Astrocyte (in vitro differentiated cells and primary cell): Measurements from ENCODE around the gene ADGRG7. TPM values are rescaled to one million over a fixed set of nuclear protein-coding genes. Genes with fewer than 3 reads are reported as not detected.
"Not testable (repeated sequence)": the region's sequence is repeated elsewhere in the genome, so short reads cannot be mapped to it uniquely, and the experiment has no call there.

Source experiments
- DNase-seq: peaks from one replicate; pipeline ENCODE4 v3.0.0-alpha.2; 2010; ENCODE audit warnings: low read depth
- FAIRE-seq: peaks from 2 replicates; lab custom pipeline; 2011; peaks lifted over from hg19 to GRCh38; lab: Jason Lieb, UNC
- H2AFZ ChIP-seq: 2 replicates; pipeline ENCODE4 v1.6.0; 2012; ENCODE audit warnings: low read depth, low read length, inconsistent platforms
- H3K27ac ChIP-seq: 2 replicates; pipeline ENCODE4 v1.5.1; 2011; ENCODE audit warnings: low read depth, low read length, inconsistent platforms
- H3K27me3 ChIP-seq: 2 replicates; pipeline ENCODE4 v1.6.0; 2011; ENCODE audit warnings: low read length, inconsistent platforms; ENCODE audit not compliant: insufficient read depth
- H3K36me3 ChIP-seq: 2 replicates; pipeline ENCODE4 v1.5.1; 2011; ENCODE audit warnings: low read length, inconsistent platforms; ENCODE audit not compliant: insufficient read depth
- H3K4me1 ChIP-seq: 2 replicates; pipeline ENCODE4 v1.5.1; 2011; ENCODE audit warnings: low read length, inconsistent platforms; ENCODE audit not compliant: insufficient read depth
- H3K4me2 ChIP-seq: 2 replicates; pipeline ENCODE4 v1.6.0; 2012; ENCODE audit warnings: low read length, inconsistent platforms
- H3K4me3 ChIP-seq: 2 replicates; pipeline ENCODE4 v1.5.1; 2011; ENCODE audit warnings: low read depth, mild to moderate bottlenecking, low read length, inconsistent platforms; ENCODE audit not compliant: insufficient read depth
- H3K79me2 ChIP-seq: 2 replicates; pipeline ENCODE4 v1.6.0; 2012; ENCODE audit warnings: mild to moderate bottlenecking, low read length, inconsistent platforms; ENCODE audit not compliant: insufficient read depth
- H3K9ac ChIP-seq: 2 replicates; pipeline ENCODE4 v1.6.0; 2012; ENCODE audit warnings: mild to moderate bottlenecking, low read length, inconsistent platforms
- H3K9me3 ChIP-seq: 2 replicates; pipeline ENCODE4 v1.5.1; 2012; ENCODE audit warnings: low read depth, mild to moderate bottlenecking, low read length, inconsistent platforms; ENCODE audit not compliant: insufficient read depth
- H4K20me1 ChIP-seq: 2 replicates; pipeline ENCODE4 v1.6.0; 2012; ENCODE audit warnings: low read length, inconsistent platforms; ENCODE audit not compliant: insufficient read depth
- H3K27ac Mint-ChIP-seq: one replicate; pipeline ENCODE4 v1.8.0; 2021; ENCODE audit warnings: mild to moderate bottlenecking, mixed read lengths; ENCODE audit not compliant: unreplicated experiment
- H3K27me3 Mint-ChIP-seq: one replicate; pipeline ENCODE4 v1.8.0; 2021; ENCODE audit warnings: low read depth, mixed read lengths; ENCODE audit not compliant: unreplicated experiment
- H3K36me3 Mint-ChIP-seq: one replicate; pipeline ENCODE4 v1.8.0; 2021; ENCODE audit warnings: low read depth, mixed read lengths; ENCODE audit not compliant: unreplicated experiment
- H3K4me1 Mint-ChIP-seq: one replicate; pipeline ENCODE4 v1.8.0; 2021; ENCODE audit warnings: low read depth, mixed read lengths; ENCODE audit not compliant: unreplicated experiment
- H3K4me3 Mint-ChIP-seq: one replicate; pipeline ENCODE4 v1.8.0; 2021; ENCODE audit warnings: mild to moderate bottlenecking, moderate library complexity, mixed read lengths; ENCODE audit not compliant: unreplicated experiment
- H3K9me3 Mint-ChIP-seq: one replicate; pipeline ENCODE4 v1.8.0; 2021; ENCODE audit warnings: mild to moderate bottlenecking, mixed read lengths; ENCODE audit not compliant: unreplicated experiment
- EZH2 ChIP-seq: IDR thresholded peaks from 2 replicates; pipeline ENCODE4 v1.6.1; 2012; ENCODE audit warnings: mild to moderate bottlenecking, low read length, inconsistent platforms; ENCODE audit not compliant: insufficient read depth
- total RNA-seq: library from RNA; stranded (reverse); gene quantifications from 2 replicates; pipeline ENCODE4 v1.2.1, GENCODE V29; 2021
- TF ChIP-seq, protein P1 (sequence below): IDR thresholded peaks from 2 replicates; pipeline ENCODE4 v1.5.1; 2011; ENCODE audit warnings: low read depth, mild to moderate bottlenecking, inconsistent platforms, low read length, moderate library complexity; ENCODE audit not compliant: insufficient read depth

ADGRG7 gene
- total RNA-seq, 1 donor from 2014 or later, result not detected

DNA sequence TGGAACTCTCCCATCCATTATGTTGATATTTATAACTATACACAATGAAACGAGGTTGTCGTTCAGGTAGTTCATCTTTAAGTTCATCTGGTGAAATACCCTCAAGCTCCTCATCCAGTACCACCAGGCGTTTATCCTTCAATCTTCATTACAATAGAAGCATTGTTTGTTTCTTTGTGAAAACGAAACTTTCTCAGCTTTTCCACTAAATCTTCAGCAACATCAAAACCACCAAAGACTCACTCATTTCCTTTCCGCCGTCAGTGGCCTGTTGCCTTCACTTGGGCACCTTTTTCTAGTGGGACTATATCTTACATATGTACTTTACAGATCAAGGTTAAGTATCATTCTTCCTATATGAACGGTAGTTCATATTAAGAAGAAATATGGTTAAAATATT, 55.8 kb downstream of the ADGRG7 start:
- H2AFZ ChIP-seq, result no peak overlapping the region
- no peaks in the 10 kb centered on the region for H3K27me3 Mint-ChIP-seq
- no peaks in the 10 kb centered on the region for H4K20me1 ChIP-seq
- H3K4me2 ChIP-seq, result no peak overlapping the region
- H3K27ac Mint-ChIP-seq, result no peak overlapping the region
- H3K4me1 Mint-ChIP-seq, result no peaks in the 10 kb centered on the region
- H3K4me1 ChIP-seq, result no peaks in the 10 kb centered on the region
- peaks cover 7% of the 10 kb centered on the region for H3K9me3 Mint-ChIP-seq
- H3K9ac ChIP-seq, result no peak overlapping the region
- H3K36me3 Mint-ChIP-seq, result no peaks in the 10 kb centered on the region
- no peak overlapping the region for H3K27ac ChIP-seq
- no peaks in the 10 kb centered on the region for H3K79me2 ChIP-seq
- no peak overlapping the region for H3K4me3 Mint-ChIP-seq
- H3K36me3 ChIP-seq, result no peaks in the 10 kb centered on the region
- DNase-seq, result no peak
- no peak for FAIRE-seq
- TF ChIP-seq EZH2, result no peak
- TF ChIP-seq, protein P1, sequence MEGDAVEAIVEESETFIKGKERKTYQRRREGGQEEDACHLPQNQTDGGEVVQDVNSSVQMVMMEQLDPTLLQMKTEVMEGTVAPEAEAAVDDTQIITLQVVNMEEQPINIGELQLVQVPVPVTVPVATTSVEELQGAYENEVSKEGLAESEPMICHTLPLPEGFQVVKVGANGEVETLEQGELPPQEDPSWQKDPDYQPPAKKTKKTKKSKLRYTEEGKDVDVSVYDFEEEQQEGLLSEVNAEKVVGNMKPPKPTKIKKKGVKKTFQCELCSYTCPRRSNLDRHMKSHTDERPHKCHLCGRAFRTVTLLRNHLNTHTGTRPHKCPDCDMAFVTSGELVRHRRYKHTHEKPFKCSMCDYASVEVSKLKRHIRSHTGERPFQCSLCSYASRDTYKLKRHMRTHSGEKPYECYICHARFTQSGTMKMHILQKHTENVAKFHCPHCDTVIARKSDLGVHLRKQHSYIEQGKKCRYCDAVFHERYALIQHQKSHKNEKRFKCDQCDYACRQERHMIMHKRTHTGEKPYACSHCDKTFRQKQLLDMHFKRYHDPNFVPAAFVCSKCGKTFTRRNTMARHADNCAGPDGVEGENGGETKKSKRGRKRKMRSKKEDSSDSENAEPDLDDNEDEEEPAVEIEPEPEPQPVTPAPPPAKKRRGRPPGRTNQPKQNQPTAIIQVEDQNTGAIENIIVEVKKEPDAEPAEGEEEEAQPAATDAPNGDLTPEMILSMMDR, result no peak
- no peaks in the 10 kb centered on the region for H3K9me3 ChIP-seq
- no peaks in the 10 kb centered on the region for H3K27me3 ChIP-seq
- H3K4me3 ChIP-seq, result no peak overlapping the region

DNA sequence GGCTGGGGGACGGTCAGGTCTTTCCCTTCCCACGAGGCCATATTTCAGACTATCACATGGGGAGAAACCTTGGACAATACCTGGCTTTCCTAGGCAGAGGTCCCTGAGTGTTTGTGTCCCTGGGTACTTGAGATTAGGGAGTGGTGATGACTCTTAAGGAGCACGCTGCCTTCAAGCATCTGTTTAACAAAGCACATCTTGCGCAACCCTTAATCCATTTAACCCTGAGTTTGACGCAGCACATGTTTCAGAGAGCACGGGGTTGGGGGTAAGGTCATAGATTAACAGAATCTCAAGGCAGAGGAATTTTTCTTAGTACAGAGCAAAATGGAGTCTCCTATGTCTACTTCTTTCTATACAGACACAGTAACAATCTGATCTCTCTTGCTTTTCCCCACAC, 57.3 kb downstream of the ADGRG7 start:
- not testable (repeated sequence) for H3K4me3 ChIP-seq, H3K27ac Mint-ChIP-seq

DNA sequence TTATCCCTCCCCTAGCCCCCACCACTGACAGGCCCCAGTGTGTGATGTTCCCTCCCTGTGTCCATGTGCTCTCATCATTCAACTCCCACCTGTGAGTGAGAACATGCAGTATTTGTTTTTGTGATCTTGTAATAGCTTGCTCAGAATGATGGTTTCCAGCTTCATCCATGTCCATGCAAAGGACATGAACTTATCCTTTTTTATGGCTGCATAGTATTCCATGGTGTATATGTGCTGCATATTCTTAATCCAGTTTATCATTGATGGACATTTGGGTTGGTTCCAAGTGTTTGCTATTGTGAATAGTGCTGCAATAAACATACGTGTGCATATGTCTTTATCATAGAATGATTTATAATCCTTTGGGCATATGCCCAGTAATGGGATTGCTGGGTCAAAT, 57.9 kb downstream of the ADGRG7 start:
- DNase-seq, H3K4me2 ChIP-seq, FAIRE-seq: not testable (repeated sequence)

More for the DNA sequence above, 57.3 kb downstream of the ADGRG7 start:
- H3K9ac ChIP-seq, H3K9me3 ChIP-seq, H3K36me3 Mint-ChIP-seq, H3K27me3 ChIP-seq, H3K4me1 ChIP-seq, H3K4me1 Mint-ChIP-seq, FAIRE-seq, H3K27me3 Mint-ChIP-seq, H4K20me1 ChIP-seq, H3K4me3 Mint-ChIP-seq, H3K4me2 ChIP-seq, H3K36me3 ChIP-seq, H2AFZ ChIP-seq, H3K27ac ChIP-seq, H3K79me2 ChIP-seq, DNase-seq: not testable (repeated sequence)
- peaks cover 11% of the 10 kb centered on the region for H3K9me3 Mint-ChIP-seq

DNA sequence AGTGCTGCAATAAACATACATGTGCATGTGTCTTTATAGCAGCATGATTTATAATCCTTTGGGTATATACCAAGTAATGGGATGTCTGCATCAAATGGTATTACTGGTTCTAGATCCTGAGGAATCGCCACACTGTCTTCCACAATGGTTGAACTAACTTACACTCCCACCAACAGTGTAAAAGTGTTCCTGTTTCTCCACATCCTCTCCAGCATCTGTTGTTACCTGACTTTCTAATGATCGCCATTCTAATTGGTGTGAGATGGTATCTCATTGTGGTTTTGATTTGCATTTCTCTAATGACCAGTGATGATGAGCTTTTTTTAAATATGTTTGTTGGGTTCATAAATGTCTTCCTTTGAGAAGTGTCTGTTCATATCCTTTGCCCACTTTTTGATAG, 61.6 kb downstream of the ADGRG7 start:
- H3K9me3 Mint-ChIP-seq, result peaks cover 11% of the 10 kb centered on the region
- not testable (repeated sequence) for DNase-seq, H4K20me1 ChIP-seq, H3K4me1 Mint-ChIP-seq, H2AFZ ChIP-seq, H3K27me3 ChIP-seq, H3K4me1 ChIP-seq, H3K36me3 Mint-ChIP-seq, H3K9me3 ChIP-seq, H3K4me3 Mint-ChIP-seq, H3K27ac ChIP-seq, FAIRE-seq, H3K9ac ChIP-seq, H3K27ac Mint-ChIP-seq, H3K79me2 ChIP-seq, H3K4me3 ChIP-seq, H3K27me3 Mint-ChIP-seq, H3K36me3 ChIP-seq, H3K4me2 ChIP-seq

More for the DNA sequence above, 57.9 kb downstream of the ADGRG7 start:
- H3K27ac ChIP-seq, H3K27ac Mint-ChIP-seq, H3K27me3 Mint-ChIP-seq, H3K27me3 ChIP-seq, H3K9ac ChIP-seq, H3K4me1 ChIP-seq, H2AFZ ChIP-seq, H3K4me3 Mint-ChIP-seq, H3K4me3 ChIP-seq, H4K20me1 ChIP-seq, H3K4me1 Mint-ChIP-seq, H3K79me2 ChIP-seq, H3K9me3 ChIP-seq, H3K36me3 Mint-ChIP-seq, H3K36me3 ChIP-seq: not testable (repeated sequence)
- peaks cover 11% of the 10 kb centered on the region for H3K9me3 Mint-ChIP-seq
